NOMO-1 treated with DMSO at 0.1 percent for 48 hours (cell line): Measurements from ENCODE around the gene CAPN5.
A peak's percentile ranks its signal among the peaks of the same experiment; 100 is the strongest.

Experiments used
- DNase-seq: peaks from one replicate; lab custom pipeline; 2025; ENCODE audit not compliant: unreplicated experiment; lab: John Stamatoyannopoulos, UW

Gene CAPN5

DNA sequence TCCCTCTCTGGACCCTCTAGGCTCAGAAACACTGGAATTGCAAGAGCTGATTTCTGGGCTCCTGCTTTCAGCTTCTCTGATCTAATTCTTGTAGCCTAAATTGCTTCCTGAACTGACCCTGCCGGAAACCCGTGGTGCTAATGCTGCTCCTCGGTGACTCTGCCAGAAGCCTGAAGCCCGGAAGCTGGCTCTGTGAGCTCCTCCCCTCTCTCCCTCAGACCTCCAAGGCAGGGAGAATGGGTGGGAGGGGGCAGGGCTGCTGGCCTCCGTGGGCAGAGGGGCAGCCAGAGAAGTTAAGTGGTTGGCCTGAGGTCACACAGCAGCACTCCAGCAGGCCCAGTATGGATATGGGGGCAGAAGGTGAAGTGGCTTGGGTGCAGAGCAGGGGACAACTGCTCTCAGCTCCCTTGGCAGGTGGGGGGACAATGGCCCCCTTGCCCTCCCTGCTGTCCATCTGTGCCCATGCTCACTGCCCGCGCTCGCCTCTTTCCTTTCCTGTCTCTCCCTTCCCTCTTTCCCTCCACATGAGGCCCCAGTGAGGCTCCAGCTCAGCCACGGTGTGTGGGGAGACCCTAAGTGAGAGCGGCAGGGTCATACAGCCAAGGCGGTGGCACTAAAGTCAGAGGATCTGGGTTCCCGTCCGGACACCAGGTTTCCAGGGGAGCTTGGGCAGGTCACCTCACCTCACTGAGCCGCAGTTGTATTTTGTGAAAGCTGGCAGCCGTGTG is 16.2 kb downstream of the CAPN5 start:
- peak; percentile 48 for DNase-seq

- no peak for DNase-seq
Measured at GRCh38 chr11:77083566-77084245, 16.9 kb downstream of the CAPN5 start.

DNA sequence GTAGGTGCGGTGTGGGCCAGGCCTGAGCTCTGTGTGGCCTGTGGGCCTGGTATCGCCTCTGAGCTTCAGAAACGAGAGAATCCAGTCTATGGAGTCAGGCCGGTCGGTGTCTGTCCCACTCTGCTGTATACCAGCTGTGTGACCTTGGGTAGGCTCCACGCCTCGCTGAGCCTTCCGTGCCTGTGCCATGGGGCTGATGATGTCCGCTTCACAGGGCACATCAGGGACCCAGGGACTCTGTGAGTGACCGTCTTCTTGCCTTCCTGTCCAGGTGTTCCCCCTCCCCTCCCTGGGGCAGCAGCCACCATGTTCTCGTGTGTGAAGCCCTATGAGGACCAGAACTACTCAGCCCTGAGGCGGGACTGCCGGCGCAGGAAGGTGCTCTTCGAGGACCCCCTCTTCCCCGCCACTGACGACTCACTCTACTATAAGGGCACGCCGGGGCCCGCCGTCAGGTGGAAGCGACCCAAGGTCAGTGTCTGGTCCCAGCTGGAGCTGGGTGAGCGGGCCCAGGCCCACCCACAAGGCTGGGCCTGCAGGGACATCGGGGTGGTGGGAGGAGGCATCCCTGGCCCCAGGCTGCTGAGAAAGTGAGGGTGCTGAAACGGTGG is 17.9 kb downstream of the CAPN5 start:
- no peak for DNase-seq

DNA sequence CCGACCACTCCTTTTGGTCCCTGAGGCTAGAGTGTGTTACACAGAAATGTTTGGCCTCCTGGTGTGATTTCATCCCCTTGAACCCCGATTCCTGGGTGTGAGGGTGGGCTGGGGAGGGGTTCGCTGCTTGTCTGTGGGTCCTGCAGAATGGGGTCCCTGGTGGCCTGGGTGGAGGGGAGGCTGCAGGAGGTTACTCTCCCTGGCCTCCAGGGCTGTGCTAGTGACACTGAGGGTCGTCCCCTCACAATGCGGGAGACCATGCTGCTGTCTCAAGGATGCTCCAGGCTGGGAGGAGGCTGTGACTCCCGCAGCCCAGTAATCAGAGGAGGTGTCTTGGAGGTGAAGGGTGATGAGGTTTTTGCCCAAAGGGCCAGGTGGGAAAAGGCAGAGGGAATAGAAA is 18.9 kb downstream of the CAPN5 start:
- no peak for DNase-seq

DNA sequence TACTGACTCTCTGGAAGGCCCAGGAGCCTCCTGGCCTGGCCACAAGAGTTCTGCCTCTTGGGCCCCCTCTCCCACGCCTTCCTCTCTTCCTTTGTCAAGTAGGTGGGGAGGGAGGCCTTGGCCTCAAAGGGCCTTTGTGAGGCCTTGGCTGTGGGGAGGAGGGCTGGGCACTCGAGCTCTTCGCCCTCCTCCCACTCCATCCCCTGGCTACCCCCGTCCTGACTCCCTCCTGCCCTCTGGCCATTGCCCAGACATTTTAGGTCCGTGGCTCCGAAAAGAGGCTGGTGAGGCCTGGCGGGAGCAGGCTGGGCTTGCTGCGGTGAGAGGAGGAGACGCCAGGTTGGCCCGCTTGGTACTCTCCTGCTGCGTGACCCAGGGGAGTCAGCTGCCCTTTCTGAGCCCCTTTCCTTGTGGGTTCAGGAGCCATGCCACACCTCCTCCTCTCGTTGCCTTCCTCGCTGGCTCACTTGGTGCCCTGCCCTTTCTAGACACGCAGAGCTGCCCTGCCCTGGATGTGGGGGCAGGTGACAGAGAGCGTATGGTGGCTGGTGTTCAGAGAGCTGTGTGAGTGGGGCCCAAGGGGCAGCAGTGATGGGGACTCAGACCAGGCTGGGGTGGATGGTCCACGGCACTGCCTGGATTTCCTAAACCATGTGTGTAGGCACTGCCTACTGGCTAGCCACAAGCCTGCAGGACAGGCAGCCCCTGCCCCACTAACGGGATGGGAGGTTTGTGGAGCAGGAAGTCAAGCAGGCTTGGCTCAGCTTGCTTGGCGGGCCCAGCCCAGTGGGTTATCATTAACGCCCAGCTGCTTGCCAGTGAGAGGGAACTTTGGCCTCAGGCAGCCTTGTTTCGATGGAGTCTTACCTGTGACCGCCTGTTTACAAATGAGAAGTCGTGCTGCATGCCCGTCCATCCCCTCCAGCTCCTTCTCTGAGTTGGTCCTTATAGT is 20.0 kb downstream of the CAPN5 start:
- no peak for DNase-seq

DNA sequence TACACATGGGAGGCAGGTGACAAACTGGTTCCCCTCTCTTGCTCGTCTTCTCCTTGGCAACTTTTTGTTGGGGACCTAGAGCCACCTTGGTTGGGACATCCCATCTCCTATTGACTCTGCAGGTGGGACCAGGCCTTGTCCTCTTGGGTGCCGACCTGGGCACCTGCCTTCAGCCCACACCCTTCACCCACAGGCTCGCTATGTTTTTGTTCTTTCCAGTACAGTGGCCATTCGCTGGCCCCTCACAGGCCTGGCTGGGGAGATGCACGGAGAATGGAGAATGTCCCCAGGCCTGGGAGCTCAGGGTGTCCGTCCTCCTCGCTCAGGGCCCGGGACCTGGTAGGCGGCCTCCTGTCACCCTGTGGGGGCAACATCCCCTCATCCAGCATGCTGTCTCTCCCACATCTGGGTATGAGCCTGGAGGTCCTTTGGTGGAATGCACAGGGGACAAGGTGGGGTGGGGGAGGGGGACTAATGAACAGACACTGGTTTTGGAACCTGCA is 21.0 kb downstream of the CAPN5 start:
- DNase-seq = no peak

- DNase-seq = no peak
Measured at GRCh38 chr11:77088236-77089003, 21.6 kb downstream of the CAPN5 start.

GRCh38 chr11:77089004-77089545 is 22.3 kb downstream of the CAPN5 start:
- DNase-seq = no peak

- no peak for DNase-seq
Measured at GRCh38 chr11:77090046-77090372, 23.2 kb downstream of the CAPN5 start.

DNA sequence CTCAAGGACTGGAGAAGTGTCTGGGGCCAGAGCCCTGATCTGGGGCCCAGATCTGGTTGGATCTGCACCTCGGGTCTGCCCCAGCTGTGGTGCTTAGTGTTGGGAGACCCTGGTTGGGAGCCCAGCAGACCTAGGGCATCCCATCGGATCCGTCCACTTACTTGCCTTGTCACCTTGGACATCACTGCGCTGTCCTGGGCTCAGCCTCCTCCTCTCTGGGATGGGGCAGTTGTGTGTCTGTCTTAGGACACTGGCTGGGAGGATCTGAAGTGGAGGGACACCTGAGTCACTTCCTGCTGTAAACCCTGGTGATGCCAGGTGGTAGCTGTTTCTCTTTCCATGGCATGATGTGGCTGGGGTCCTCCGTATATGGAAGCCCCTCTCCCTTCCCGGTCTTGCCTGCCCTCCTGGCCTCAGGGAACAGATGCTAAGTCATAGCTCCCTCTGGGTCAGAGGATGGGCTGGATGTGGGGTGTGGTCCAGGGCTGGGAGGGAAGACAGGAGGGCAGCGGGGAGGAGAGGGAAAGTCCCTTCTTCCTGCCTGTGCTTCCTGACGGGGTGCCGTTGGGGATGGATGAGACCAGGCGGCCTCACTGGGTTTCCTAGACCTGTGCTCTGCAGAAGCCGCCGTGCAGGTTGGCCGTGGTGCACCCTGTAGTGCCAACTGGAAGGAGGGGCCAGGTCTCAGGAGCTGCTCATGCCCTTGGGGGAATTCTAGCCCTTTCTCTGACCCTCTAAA is 23.8 kb downstream of the CAPN5 start:
- no peak for DNase-seq

DNA sequence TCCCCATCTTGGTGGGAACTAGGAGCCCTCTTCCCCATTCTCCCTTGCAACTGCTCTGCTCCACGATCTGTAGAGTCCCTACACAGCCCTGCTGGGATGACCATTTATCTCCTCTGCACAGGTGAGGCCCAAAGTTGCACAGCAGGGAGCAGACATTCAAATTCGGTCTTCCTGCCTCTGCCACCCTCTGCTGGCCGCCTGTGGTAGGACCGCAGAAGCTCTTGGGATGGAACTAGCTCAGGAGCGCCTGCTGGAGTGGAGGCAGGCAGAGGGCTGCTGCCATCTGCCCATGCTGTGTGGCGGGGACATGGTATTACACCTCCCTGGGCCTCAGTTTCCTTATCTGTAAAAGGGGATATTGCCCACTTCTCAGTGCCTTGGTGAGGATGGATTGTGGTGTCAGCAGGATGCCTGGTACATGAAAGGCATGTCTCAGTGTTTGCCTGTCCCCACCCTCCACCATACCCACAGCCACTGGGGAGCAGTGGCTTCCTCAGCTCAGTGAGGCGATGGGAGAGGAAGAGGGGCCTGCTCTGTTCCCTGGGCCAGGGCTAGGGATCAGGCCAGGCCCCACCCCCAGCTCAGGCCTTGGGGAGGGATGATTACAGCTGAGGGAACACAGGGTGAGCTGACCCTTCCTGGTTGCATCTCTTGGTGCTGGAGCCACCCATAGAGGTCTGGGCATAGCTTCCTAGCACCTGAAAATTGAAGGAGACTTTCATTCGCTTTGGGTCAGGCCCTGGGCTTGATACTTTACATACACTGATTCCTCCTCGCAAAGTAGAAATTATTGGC is 24.6 kb downstream of the CAPN5 start:
- peak; percentile 62 for DNase-seq

DNA sequence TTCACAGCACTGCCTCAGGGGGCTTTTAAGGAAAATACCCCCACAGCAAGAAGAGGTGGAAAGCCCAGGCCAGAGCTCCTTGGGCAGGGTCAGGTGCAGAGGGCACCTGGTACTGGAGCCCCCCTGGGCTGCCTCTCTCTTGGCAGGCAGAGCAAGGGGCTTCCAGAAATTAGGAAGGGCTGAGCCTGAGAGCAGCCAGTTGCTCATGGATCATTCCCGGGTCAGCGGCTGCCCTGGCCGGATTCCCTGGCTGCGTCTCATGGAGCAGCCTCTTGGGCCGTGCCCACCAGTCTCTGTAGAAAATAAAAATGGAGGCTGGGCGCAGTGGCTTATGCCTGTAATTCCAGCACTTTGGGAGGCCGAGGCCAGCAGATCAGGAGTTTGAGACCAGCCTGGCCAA is 25.6 kb downstream of the CAPN5 start:
- no peak for DNase-seq

DNA sequence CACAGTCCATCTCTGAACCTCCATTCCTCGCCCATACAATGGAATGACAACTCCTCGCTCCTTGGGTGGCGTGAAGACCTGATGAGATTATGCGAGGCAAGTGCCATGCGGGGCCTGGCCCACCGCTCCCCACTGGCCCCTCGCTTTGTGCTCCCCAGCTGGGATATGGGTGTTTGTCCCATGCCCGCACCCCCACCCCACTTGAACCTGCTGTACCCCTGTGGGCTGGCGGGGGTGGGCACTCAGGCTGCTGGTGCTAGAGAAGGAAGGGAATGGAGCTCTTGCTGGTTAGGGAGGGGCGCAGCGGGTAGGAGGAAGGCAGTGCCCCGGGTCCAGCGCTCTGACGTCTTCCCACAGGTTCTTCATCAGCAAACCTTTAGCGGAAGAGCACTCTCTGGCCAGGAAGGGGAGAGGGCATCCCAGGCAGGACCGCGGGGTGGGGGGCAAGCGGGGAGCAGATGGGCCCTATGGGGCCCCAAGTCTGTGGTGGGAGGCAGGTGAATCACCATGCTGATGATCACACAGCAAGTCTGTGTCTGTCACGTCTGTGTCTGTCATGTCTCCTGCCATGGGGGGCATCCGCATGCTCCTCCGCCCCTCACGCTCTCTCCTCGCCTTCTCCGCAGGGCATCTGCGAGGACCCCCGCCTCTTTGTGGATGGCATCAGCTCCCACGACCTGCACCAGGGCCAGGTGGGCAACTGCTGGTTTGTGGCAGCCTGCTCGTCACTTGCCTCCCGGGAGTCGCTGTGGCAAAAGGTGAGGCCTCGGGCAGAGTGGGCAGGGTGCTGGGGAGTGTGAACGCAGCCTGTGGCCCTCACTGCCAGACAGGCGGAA is 26.5 kb downstream of the CAPN5 start:
- DNase-seq = no peak

DNA sequence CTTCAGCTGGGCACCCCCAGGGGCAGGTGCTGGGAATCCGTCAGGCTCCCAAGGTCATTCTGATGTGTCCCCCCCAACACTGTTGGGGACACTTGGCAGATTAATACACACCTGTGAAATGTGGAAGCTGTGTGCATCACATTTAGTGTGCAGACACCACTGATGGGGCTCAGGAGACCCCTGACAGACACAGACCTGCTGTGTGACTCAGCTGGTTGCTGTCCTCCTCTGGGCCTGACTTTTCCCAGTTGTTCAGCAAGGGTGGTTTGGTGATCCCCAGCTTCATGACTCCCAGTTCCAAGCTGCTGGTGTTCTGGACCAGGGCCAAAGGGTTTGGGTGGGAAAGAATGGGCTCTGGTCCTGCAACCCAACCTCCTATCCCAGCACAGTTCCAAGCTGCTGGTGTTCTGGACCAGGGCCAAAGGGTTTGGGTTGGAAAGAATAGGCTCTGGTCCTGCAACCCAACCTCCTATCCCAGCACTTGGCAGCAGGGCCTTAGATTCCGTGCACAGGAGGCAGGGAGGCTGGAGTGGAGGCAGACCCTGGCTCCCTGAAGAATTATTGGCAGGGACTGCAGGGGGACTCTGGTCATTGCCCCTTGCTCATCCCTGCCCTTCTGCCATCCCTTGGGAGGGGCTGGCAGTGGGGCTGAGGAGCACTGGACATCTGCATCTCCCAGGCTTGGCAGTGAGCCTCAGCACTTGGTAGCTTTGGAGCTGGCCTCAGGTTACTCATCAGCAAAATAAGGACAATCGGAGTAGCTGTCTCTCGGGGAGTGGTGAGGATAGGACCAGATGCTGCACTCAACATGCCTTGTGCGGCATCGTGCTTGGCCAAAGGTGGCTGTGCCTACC is 27.4 kb downstream of the CAPN5 start:
- DNase-seq = no peak

GRCh38 chr11:77094841-77095365 is 28.1 kb downstream of the CAPN5 start:
- DNase-seq = no peak
